Natural killer cell (primary cell): ENCODE data around the gene WBP4. TPM values are rescaled to one million over a fixed set of nuclear protein-coding genes. Genes with fewer than 3 reads are reported as not detected.

Experiments
- ATAC-seq, 3 donors: fragments of 150-1000 bp in 2 of 3; fragments of 200-7000 bp in 1 of 3; cut with Tn5 transposase; 1 replicate in 1 of 3; 2 replicates in 2 of 3; pipeline ENCODE4 v1.10.0; 2021; ENCODE audit warnings: mild to moderate bottlenecking in 2 of 3, moderate library complexity in 2 of 3
- DNase-seq, 2 donors: peaks; one replicate each; pipeline versions ENCODE4 v3.0.0 to v3.0.0-alpha.2; 2013 to 2021; ENCODE audit warnings: mixed read lengths in 1 of 2
- H3K27ac ChIP-seq: one replicate; pipeline ENCODE4 v1.5.1; 2013; ENCODE audit warnings: mild to moderate bottlenecking, low read length
- H3K27me3 ChIP-seq: one replicate; pipeline ENCODE4 v1.6.1; 2013; ENCODE audit warnings: low read length; ENCODE audit not compliant: control insufficient read depth, insufficient read depth
- H3K36me3 ChIP-seq: one replicate; pipeline ENCODE4 v1.6.1; 2013; ENCODE audit warnings: low read length; ENCODE audit not compliant: control insufficient read depth, insufficient read depth
- H3K4me1 ChIP-seq: one replicate; pipeline ENCODE4 v1.6.1; 2013; ENCODE audit warnings: low read length; ENCODE audit not compliant: control insufficient read depth, insufficient read depth
- H3K4me3 ChIP-seq: one replicate; pipeline ENCODE4 v1.5.1; 2013; ENCODE audit warnings: low read length
- H3K9me3 ChIP-seq: one replicate; pipeline ENCODE4 v1.6.1; 2013; ENCODE audit warnings: low read length; ENCODE audit not compliant: control insufficient read depth, insufficient read depth
- H3K27ac Mint-ChIP-seq, 2 donors: one replicate each; pipeline ENCODE4 v1.8.0; 2022; ENCODE audit warnings: mild to moderate bottlenecking in 2 of 2, mixed read lengths in 2 of 2, moderate library complexity in 1 of 2
- H3K27me3 Mint-ChIP-seq, 2 donors: one replicate each; pipeline ENCODE4 v1.8.0; 2022; ENCODE audit warnings: low read depth in 2 of 2, mixed read lengths in 2 of 2
- H3K36me3 Mint-ChIP-seq: one replicate; pipeline ENCODE4 v1.8.0; 2022; ENCODE audit warnings: mixed read lengths
- H3K4me1 Mint-ChIP-seq, 2 donors: one replicate each; pipeline ENCODE4 v1.8.0; 2022; ENCODE audit warnings: mixed read lengths in 2 of 2
- H3K4me3 Mint-ChIP-seq: one replicate; pipeline ENCODE4 v1.8.0; 2022; ENCODE audit warnings: mild to moderate bottlenecking, moderate library complexity, mixed read lengths
- H3K9me3 Mint-ChIP-seq, 2 donors: one replicate each; pipeline ENCODE4 v1.8.0; 2022; ENCODE audit warnings: mixed read lengths in 2 of 2
- WGBS: methylation state at CpG from one replicate; pipeline ENCODE4 v1.1.7; 2013; ENCODE audit warnings: missing lambda C conversion rate; ENCODE audit not compliant: insufficient coverage; 5-methylcytosine and 5-hydroxymethylcytosine counted together
- intact Hi-C: fragments of 100-400 bp; cut with micrococcal nuclease; formaldehyde crosslinking; loops from one replicate; pipeline ENCODE4 v1.14.2; 2022
- total RNA-seq, 4 donors: library from RNA; stranded (reverse); fragments of 120-200 nt in 1 of 4; gene quantifications; one replicate each; pipeline versions ENCODE4 v1.2.3 to v1.2.4, GENCODE V29; 2013 to 2022
- TF ChIP-seq, protein P1 (sequence below): fragments of 200-600 bp; IDR thresholded peaks from one replicate; pipeline ENCODE4 v1.8.0; 2022; ENCODE audit warnings: antibody characterized with exemption

WBP4 gene
- total RNA-seq, 3 donors from 2014 or later (not counting 1 experiment from before 2014, with no cell fraction given) = 4.2 to 6.8 (median 5.1) TPM

DNA sequence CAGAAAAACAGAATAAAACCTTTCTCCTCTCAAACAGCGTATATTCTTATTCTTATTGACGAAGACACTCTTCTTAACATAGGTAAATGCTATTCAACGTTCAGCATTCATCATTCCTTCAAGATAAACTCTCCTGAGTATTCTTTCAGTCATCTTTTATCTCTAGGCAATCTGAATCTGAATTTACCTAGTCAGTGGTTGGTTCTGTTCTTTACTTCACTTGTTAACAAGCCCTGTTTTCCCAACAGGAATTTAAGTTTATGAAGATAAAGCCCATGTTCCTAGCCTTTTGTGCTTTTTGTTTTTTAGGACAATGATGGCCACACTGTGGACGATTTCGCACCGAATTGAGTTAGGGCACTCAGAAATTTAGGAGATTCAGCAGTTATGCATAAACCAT, 45.4 kb upstream of the WBP4 start:
- Mint-ChIP-seq H3K27me3 (no peaks in the 10 kb centered on the region), H3K36me3 (no peaks in the 10 kb centered on the region), H3K27ac (peak overlapping the region; percentile 91 to 98), H3K4me3 (peak overlapping the region; percentile 99), H3K4me1 (peaks cover 65 to 68% of the 10 kb centered on the region in 2 donors), H3K9me3 (no peaks in the 10 kb centered on the region)
- intact Hi-C loops = loop anchor here (10.0 kb wide), 1 partner anchor 51 kb away; no protein-coding TSS in a partner anchor
- H3K27me3 ChIP-seq = no peaks in the 10 kb centered on the region
- peak overlapping the region; percentile 33 for H3K4me3 ChIP-seq
- H3K9me3 ChIP-seq = no peaks in the 10 kb centered on the region
- peaks cover 24% of the 10 kb centered on the region for H3K36me3 ChIP-seq
- no peak for DNase-seq
- TF ChIP-seq, protein P1, sequence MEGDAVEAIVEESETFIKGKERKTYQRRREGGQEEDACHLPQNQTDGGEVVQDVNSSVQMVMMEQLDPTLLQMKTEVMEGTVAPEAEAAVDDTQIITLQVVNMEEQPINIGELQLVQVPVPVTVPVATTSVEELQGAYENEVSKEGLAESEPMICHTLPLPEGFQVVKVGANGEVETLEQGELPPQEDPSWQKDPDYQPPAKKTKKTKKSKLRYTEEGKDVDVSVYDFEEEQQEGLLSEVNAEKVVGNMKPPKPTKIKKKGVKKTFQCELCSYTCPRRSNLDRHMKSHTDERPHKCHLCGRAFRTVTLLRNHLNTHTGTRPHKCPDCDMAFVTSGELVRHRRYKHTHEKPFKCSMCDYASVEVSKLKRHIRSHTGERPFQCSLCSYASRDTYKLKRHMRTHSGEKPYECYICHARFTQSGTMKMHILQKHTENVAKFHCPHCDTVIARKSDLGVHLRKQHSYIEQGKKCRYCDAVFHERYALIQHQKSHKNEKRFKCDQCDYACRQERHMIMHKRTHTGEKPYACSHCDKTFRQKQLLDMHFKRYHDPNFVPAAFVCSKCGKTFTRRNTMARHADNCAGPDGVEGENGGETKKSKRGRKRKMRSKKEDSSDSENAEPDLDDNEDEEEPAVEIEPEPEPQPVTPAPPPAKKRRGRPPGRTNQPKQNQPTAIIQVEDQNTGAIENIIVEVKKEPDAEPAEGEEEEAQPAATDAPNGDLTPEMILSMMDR = no peak
- ATAC-seq = no peak
- H3K4me1 ChIP-seq = peaks cover 22% of the 10 kb centered on the region
- 46% methylated on average over 6 of the region's 6 CpGs for WGBS
- H3K27ac ChIP-seq = peak overlapping the region; percentile 55

DNA sequence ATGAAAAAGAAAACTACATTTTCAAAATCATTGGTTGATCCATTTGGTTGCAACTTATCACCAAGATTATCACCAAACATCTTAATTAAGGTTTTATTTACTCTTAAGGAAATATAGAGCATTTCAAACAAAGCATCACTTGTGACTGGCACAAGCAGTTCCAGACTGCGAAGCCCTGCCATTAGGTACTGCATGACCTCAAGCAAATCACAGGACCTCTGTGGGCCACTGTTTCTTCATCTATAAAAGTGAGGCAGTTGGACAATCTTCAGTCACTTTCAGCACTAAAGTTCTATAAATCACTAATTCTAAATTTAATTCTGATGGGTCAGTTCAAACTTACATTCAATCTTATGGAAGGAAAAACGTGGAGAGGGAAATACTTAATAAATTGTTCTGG, 44.1 kb upstream of the WBP4 start:
- Histone ChIP-seq H3K4me1 (peaks cover 12% of the 10 kb centered on the region), H3K27me3 (no peaks in the 10 kb centered on the region), H3K36me3 (peaks cover 14% of the 10 kb centered on the region), H3K27ac (peak overlapping the region; percentile 100), H3K4me3 (peak overlapping the region; percentile 94), H3K9me3 (no peaks in the 10 kb centered on the region)
- Mint-ChIP-seq H3K27ac (peak overlapping the region; percentile 91 to 98), H3K36me3 (no peaks in the 10 kb centered on the region), H3K4me1 (peaks cover 55 to 66% of the 10 kb centered on the region in 2 donors), H3K9me3 (no peaks in the 10 kb centered on the region), H3K27me3 (no peaks in the 10 kb centered on the region), H3K4me3 (peak overlapping the region; percentile 99)
- 0% methylated on average over 1 of the region's 2 CpGs for WGBS
- peak; percentile 53 to 73 (median 61) for ATAC-seq
- DNase-seq = peak; percentile 33 to 63
- intact Hi-C loops = loop anchor here (1.0 to 10.0 kb wide), 4 partner anchors 9 to 52 kb away; no protein-coding TSS in a partner anchor
- TF ChIP-seq, protein P1 = no peak

DNA sequence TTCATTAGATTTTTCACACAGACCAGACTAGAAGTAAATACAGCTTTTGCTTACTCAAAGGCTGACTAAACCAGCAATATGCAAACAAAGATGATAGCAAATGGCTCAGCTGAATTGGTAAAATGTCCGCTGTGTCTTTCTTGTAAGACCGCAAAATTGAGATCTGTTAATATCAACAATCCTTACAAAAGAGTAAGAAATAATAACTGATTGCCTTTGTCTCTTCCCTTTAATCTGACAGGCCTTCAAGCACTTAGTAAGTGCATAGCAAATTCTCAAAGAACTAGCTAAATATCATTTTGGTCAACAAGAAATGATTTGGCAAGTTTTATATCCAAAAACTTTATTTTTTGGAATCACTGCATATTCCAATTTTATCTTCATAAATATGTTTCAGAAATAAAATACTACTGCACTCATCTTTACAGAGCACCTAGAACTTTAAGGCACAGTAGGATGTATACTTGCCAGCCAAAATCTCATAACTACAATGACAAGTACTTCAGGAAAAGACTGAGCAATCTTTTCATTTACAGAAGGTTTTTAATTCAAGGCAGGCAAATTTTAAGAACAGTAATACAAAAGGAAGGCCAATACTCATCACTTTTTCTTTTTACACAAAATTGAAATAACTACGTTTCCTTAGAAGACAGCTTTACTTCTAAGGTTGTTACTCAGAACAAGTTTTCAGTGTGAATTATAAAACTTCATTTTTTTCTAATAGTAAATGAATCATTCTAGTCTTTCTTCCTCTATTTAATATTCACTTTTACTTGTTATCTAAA, 43.3 kb upstream of the WBP4 start:
- no peaks in the 10 kb centered on the region for H3K36me3 Mint-ChIP-seq
- DNase-seq (peak in 1 of 2 donors; percentile 55), ATAC-seq (peak in 2 of 3 donors; percentile 17 to 25)
- TF ChIP-seq, protein P1 = no peak
- H3K9me3 Mint-ChIP-seq = no peaks in the 10 kb centered on the region
- intact Hi-C loops = loop anchor here (1.0 to 10.0 kb wide), 5 partner anchors 10 to 53 kb away; no protein-coding TSS in a partner anchor
- peak overlapping the region; percentile 100 for H3K27ac ChIP-seq
- peaks cover 8% of the 10 kb centered on the region for H3K4me1 ChIP-seq
- H3K36me3 ChIP-seq = peaks cover 8% of the 10 kb centered on the region
- peak overlapping the region; percentile 94 for H3K4me3 ChIP-seq
- H3K4me1 Mint-ChIP-seq = peaks cover 54 to 60% of the 10 kb centered on the region in 2 donors
- no peaks in the 10 kb centered on the region for H3K27me3 ChIP-seq
- H3K4me3 Mint-ChIP-seq = peak overlapping the region; percentile 99
- no peaks in the 10 kb centered on the region for H3K9me3 ChIP-seq
- no peaks in the 10 kb centered on the region for H3K27me3 Mint-ChIP-seq
- WGBS = 0% methylated on average over 2 of the region's 3 CpGs
- peak overlapping the region; percentile 91 to 98 for H3K27ac Mint-ChIP-seq
